Parathyroid adenoma (tissue), 2 donors: ENCODE results near the gene THRSP.

Source experiments
- H2AFZ ChIP-seq: fragments of 300-600 bp; sonication (generic); one replicate; pipeline ENCODE4 v1.7.0; 2017; ENCODE audit warnings: antibody characterized with exemption, mild to moderate bottlenecking
- H3K27ac ChIP-seq: fragments of 300-600 bp; sonication (generic); one replicate; pipeline ENCODE4 v1.7.0; 2017
- H3K27me3 ChIP-seq: fragments of 300-600 bp; sonication (generic); one replicate; pipeline ENCODE4 v1.7.0; 2017; ENCODE audit warnings: low read length; ENCODE audit not compliant: control insufficient read depth, insufficient read depth
- H3K36me3 ChIP-seq: fragments of 300-600 bp; sonication (generic); one replicate; pipeline ENCODE4 v1.7.0; 2017; ENCODE audit warnings: low read length; ENCODE audit not compliant: control insufficient read depth, insufficient read depth
- H3K4me1 ChIP-seq: fragments of 300-600 bp; sonication (generic); one replicate; pipeline ENCODE4 v1.7.0; 2017; ENCODE audit warnings: control low read depth
- H3K4me2 ChIP-seq: fragments of 300-600 bp; sonication (generic); one replicate; pipeline ENCODE4 v1.7.0; 2017; ENCODE audit warnings: low read length
- H3K4me3 ChIP-seq: fragments of 300-600 bp; sonication (generic); one replicate; pipeline ENCODE4 v1.7.0; 2017; ENCODE audit warnings: low read depth, low read length
- H3K79me2 ChIP-seq: fragments of 300-600 bp; sonication (generic); one replicate; pipeline ENCODE4 v1.7.0; 2017; ENCODE audit warnings: control low read depth
- H3K9ac ChIP-seq: fragments of 300-600 bp; sonication (generic); one replicate; pipeline ENCODE4 v1.7.0; 2017; ENCODE audit warnings: mild to moderate bottlenecking
- H3K9me3 ChIP-seq: fragments of 300-600 bp; sonication (generic); one replicate; pipeline ENCODE4 v1.7.0; 2017; ENCODE audit warnings: low read length; ENCODE audit not compliant: control insufficient read depth
- TF ChIP-seq, protein P1 (sequence below): fragments of 300-600 bp; sonication (generic); IDR thresholded peaks from one replicate; pipeline ENCODE4 v1.7.0; 2017; ENCODE audit warnings: antibody characterized with exemption, mild to moderate bottlenecking
- donor health status: primary hyperparathyroidism.

Gene THRSP

DNA sequence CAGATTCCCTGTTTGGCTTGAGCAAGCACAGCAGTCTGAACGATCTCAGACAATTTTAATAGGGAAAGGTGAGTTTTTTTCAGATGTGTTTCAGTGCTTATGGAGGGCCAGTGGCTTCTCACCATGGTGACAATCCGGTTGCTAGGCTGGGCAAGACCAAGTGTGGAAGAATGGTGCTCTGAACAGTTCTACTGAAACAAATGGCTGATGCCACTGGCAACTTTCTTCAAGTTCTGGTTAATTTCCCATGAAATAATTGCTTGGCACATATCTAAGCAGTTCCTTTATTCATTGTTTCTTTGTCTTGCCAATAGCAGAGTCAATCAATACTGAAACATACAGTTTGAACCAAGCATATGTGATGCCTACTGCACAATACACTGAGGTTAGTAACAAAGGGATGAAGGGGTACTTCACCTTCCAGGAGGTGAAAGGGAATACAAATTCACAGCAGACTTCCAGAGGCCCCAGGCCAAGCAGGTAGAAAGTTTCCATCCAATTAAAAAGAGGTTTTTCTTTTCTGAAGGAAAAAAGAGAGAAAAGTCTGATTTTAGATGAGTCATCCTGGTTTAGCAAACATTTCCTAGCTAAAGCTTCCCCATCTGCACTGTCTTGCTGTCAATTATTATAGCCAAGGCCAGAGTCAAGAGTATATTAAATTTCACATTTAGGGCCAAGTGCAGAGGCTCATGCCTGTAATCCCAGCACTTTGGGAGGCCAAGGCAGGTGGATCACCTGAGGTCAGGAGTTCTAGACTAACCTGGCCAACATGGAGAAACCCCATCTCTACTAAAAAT is 37.2 kb downstream of the THRSP start:
- H3K36me3 ChIP-seq, result no peaks in the 10 kb centered on the region
- no peak overlapping the region for H3K27ac ChIP-seq
- H2AFZ ChIP-seq, result no peak overlapping the region
- no peaks in the 10 kb centered on the region for H3K79me2 ChIP-seq
- TF ChIP-seq, protein P1, sequence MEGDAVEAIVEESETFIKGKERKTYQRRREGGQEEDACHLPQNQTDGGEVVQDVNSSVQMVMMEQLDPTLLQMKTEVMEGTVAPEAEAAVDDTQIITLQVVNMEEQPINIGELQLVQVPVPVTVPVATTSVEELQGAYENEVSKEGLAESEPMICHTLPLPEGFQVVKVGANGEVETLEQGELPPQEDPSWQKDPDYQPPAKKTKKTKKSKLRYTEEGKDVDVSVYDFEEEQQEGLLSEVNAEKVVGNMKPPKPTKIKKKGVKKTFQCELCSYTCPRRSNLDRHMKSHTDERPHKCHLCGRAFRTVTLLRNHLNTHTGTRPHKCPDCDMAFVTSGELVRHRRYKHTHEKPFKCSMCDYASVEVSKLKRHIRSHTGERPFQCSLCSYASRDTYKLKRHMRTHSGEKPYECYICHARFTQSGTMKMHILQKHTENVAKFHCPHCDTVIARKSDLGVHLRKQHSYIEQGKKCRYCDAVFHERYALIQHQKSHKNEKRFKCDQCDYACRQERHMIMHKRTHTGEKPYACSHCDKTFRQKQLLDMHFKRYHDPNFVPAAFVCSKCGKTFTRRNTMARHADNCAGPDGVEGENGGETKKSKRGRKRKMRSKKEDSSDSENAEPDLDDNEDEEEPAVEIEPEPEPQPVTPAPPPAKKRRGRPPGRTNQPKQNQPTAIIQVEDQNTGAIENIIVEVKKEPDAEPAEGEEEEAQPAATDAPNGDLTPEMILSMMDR, result no peak
- no peak overlapping the region for H3K9ac ChIP-seq
- H3K4me1 ChIP-seq, result no peaks in the 10 kb centered on the region
- H3K4me3 ChIP-seq, result no peak overlapping the region
- no peak overlapping the region for H3K4me2 ChIP-seq
- no peaks in the 10 kb centered on the region for H3K9me3 ChIP-seq
- H3K27me3 ChIP-seq, result no peaks in the 10 kb centered on the region

GRCh38 chr11:78109081-78110015 is 45.7 kb downstream of the THRSP start:
- TF ChIP-seq, protein P1, result no peak
- no peaks in the 10 kb centered on the region for H3K9me3 ChIP-seq
- no peaks in the 10 kb centered on the region for H3K36me3 ChIP-seq
- no peaks in the 10 kb centered on the region for H3K27me3 ChIP-seq
- no peak overlapping the region for H3K4me3 ChIP-seq
- H3K4me1 ChIP-seq, result no peaks in the 10 kb centered on the region
- no peak overlapping the region for H3K9ac ChIP-seq
- no peak overlapping the region for H3K27ac ChIP-seq
- H2AFZ ChIP-seq, result no peak overlapping the region
- H3K4me2 ChIP-seq, result no peak overlapping the region
- no peaks in the 10 kb centered on the region for H3K79me2 ChIP-seq

DNA sequence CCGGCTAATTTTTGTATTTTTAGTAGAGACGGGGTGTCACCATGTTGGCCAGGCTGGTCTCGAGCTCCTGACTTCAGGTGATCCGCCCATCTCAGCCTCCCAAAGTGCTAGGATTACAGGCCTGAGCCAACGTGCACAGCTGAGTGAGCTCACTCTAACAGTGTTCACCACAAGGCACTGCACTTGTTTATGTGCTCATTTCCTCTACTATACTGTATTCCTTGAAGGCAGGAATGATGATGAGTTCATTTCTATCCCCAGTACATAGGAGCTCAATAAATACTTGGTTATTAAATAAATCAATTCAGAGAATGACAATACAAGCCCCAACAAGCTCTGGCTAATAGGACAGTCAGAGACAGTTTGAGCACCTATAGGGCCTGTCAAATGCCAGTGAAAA is 46.7 kb downstream of the THRSP start:
- H3K4me1 ChIP-seq, result no peaks in the 10 kb centered on the region
- no peaks in the 10 kb centered on the region for H3K36me3 ChIP-seq
- no peak overlapping the region for H3K9ac ChIP-seq
- no peaks in the 10 kb centered on the region for H3K9me3 ChIP-seq
- H3K4me3 ChIP-seq, result no peak overlapping the region
- H3K27ac ChIP-seq, result no peak overlapping the region
- H3K79me2 ChIP-seq, result no peaks in the 10 kb centered on the region
- H3K4me2 ChIP-seq, result no peak overlapping the region
- TF ChIP-seq, protein P1, result no peak
- H2AFZ ChIP-seq, result no peak overlapping the region
- no peaks in the 10 kb centered on the region for H3K27me3 ChIP-seq

DNA sequence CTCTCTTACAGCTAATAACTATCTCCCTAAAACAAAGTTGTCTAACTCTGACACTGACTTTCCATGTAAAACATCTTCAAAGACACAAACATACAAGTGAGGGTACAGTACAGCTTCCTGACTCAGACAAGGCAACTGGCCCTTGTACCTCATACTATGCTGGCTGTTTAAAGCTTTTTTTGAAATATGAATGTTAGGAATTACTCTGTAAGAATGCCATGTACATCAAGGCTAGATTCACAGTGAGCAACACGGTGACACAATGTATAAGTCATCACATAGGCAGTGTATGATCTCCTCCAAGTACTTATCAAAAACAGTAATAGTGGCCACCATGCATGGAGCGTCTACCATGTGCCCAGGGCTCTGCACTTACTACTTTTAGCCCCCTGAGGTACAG is 47.2 kb downstream of the THRSP start:
- H2AFZ ChIP-seq, result no peak overlapping the region
- H3K4me3 ChIP-seq, result no peak overlapping the region
- no peaks in the 10 kb centered on the region for H3K79me2 ChIP-seq
- no peak overlapping the region for H3K27ac ChIP-seq
- H3K9ac ChIP-seq, result no peak overlapping the region
- H3K4me2 ChIP-seq, result no peak overlapping the region
- TF ChIP-seq, protein P1, result no peak
- no peaks in the 10 kb centered on the region for H3K9me3 ChIP-seq
- H3K4me1 ChIP-seq, result no peaks in the 10 kb centered on the region
- no peaks in the 10 kb centered on the region for H3K36me3 ChIP-seq
- H3K27me3 ChIP-seq, result no peaks in the 10 kb centered on the region
